Adipose tissue (tissue), 3 donors: Measurements from ENCODE around the gene PDE8B. TPM values are rescaled to one million over a fixed set of nuclear protein-coding genes. Genes with fewer than 3 reads are reported as not detected.

Source experiments
- H3K27ac ChIP-seq: one replicate; pipeline ENCODE4 v1.5.1; 2013; ENCODE audit warnings: low read depth, low read length
- WGBS, 3 donors: extraction: QIAGEN DNeasy Blood & Tissue Kit; methylation state at CpG; one replicate each; pipeline ENCODE4 v1.1.7; 2013; 5-methylcytosine and 5-hydroxymethylcytosine counted together
- polyA plus RNA-seq, 3 donors: library from polyadenylated mRNA; stranded (reverse); fragments of 200-250 nt; gene quantifications; one replicate each; pipeline ENCODE4 v1.2.3, GENCODE V29; 2013
- donor health status: healthy with polysubstance abuse.
- donor health status: Bipolar disorder and iron deficiency.
- donor health status: healthy.

Gene PDE8B
- 10 to 100 TPM in 1 of 3 donors, 1 to 10 TPM in 2; 5.4 to 35.0 (median 9.8) TPM for polyA plus RNA-seq

- 1 to 2% (median 2%) methylated on average over 49 to 109 of the region's 110 CpGs for WGBS, 3 donors
- H3K27ac ChIP-seq: no peak within 1 kb of the TSS
Measured at GRCh38 chr5:77210091-77210963, at the start of gene PDE8B. Gene PDE8B (plus strand): TSS chr5:77210680. CDS start chr5:77210926, 246 bp downstream.

- no peak overlapping the region for H3K27ac ChIP-seq
- 81 to 94% (median 84%) methylated on average over 2 of the region's 2 CpGs for WGBS, 3 donors
Measured at GRCh38 chr5:77163453-77163852, 47.0 kb upstream of the PDE8B start.

GRCh38 chr5:77167063-77167462 is 43.4 kb upstream of the PDE8B start:
- no peak overlapping the region for H3K27ac ChIP-seq

- WGBS, 3 donors: 50 to 59% (median 54%) methylated on average over 4 of the region's 4 CpGs
- no peak overlapping the region for H3K27ac ChIP-seq
Measured at GRCh38 chr5:77167695-77168121, 42.8 kb upstream of the PDE8B start.

- WGBS, 3 donors: 37 to 55% (median 45%) methylated on average over 9 of the region's 9 CpGs
- H3K27ac ChIP-seq: no peak overlapping the region
Measured at GRCh38 chr5:77168161-77168878, 42.2 kb upstream of the PDE8B start.

GRCh38 chr5:77168879-77169244 is 41.6 kb upstream of the PDE8B start:
- no peak overlapping the region for H3K27ac ChIP-seq
- 43 to 59% (median 51%) methylated on average over 3 of the region's 3 CpGs for WGBS, 3 donors

GRCh38 chr5:77170196-77170890 is 40.1 kb upstream of the PDE8B start:
- 73 to 79% (median 77%) methylated on average over 6 of the region's 6 CpGs for WGBS, 3 donors
- no peak overlapping the region for H3K27ac ChIP-seq

- H3K27ac ChIP-seq: no peak overlapping the region
- 89% methylated on average over 7 of the region's 7 CpGs for WGBS, 3 donors
Measured at GRCh38 chr5:77171141-77171910, 39.2 kb upstream of the PDE8B start.

- H3K27ac ChIP-seq: no peak overlapping the region
- 89 to 100% (median 92%) methylated on average over 1 of the region's 1 CpG for WGBS, 3 donors
Measured at GRCh38 chr5:77172713-77173328, 37.7 kb upstream of the PDE8B start.

GRCh38 chr5:77174526-77174925 is 36.0 kb upstream of the PDE8B start:
- WGBS, 3 donors: 44 to 87% (median 83%) methylated on average over 6 of the region's 6 CpGs
- no peak overlapping the region for H3K27ac ChIP-seq

- no peak overlapping the region for H3K27ac ChIP-seq
Measured at GRCh38 chr5:77175231-77175630, 35.2 kb upstream of the PDE8B start.

- no peak overlapping the region for H3K27ac ChIP-seq
- WGBS, 3 donors: 90 to 94% (median 92%) methylated on average over 5 of the region's 5 CpGs
Measured at GRCh38 chr5:77176429-77176828, 34.1 kb upstream of the PDE8B start.

GRCh38 chr5:77177576-77177975 is 32.9 kb upstream of the PDE8B start:
- WGBS, 3 donors: 92 to 95% (median 93%) methylated on average over 5 of the region's 5 CpGs
- H3K27ac ChIP-seq: no peak overlapping the region

- WGBS, 3 donors: 1 to 3% (median 2%) methylated on average over 58 to 69 of the region's 69 CpGs
- no peak overlapping the region for H3K27ac ChIP-seq
Measured at GRCh38 chr5:77180167-77181081, 30.1 kb upstream of the PDE8B start.

GRCh38 chr5:77181173-77181572 is 29.3 kb upstream of the PDE8B start:
- no peak overlapping the region for H3K27ac ChIP-seq
- 7 to 36% (median 12%) methylated on average over 15 of the region's 15 CpGs for WGBS, 3 donors

GRCh38 chr5:77181596-77182304 is 28.7 kb upstream of the PDE8B start:
- H3K27ac ChIP-seq: no peak overlapping the region
- 61 to 71% (median 64%) methylated on average over 15 of the region's 15 CpGs for WGBS, 3 donors
